AG09309 (cell line): ENCODE data around the gene ERF.
A peak's percentile ranks its signal among the peaks of the same experiment; 100 is the strongest.
"Not testable (repeated sequence)": the region's sequence is repeated elsewhere in the genome, so short reads cannot be mapped to it uniquely, and the experiment has no call there.

Source experiments
- DNase-seq: peaks from one replicate; pipeline ENCODE4 v3.0.0-alpha.2; 2010; ENCODE audit warnings: low read depth
- H3K4me3 ChIP-seq: 2 replicates; pipeline ENCODE4 v1.5.1; 2011; ENCODE audit warnings: mild to moderate bottlenecking, low read depth, low read length, moderate library complexity; ENCODE audit not compliant: control insufficient read depth
- TF ChIP-seq, protein P1 (sequence below): IDR thresholded peaks from 2 replicates; pipeline ENCODE4 v1.5.1; 2011; ENCODE audit warnings: mild to moderate bottlenecking, low read depth, low read length, inconsistent platforms; ENCODE audit not compliant: insufficient read depth, control insufficient read depth; ENCODE audit errors: missing control alignments

The ERF gene

GRCh38 chr19:42268142-42268703 is 13.3 kb upstream of the ERF start:
- H3K4me3 ChIP-seq = peak overlapping the region; percentile 92
- peak; percentile 98 for DNase-seq
- TF ChIP-seq, protein P1, sequence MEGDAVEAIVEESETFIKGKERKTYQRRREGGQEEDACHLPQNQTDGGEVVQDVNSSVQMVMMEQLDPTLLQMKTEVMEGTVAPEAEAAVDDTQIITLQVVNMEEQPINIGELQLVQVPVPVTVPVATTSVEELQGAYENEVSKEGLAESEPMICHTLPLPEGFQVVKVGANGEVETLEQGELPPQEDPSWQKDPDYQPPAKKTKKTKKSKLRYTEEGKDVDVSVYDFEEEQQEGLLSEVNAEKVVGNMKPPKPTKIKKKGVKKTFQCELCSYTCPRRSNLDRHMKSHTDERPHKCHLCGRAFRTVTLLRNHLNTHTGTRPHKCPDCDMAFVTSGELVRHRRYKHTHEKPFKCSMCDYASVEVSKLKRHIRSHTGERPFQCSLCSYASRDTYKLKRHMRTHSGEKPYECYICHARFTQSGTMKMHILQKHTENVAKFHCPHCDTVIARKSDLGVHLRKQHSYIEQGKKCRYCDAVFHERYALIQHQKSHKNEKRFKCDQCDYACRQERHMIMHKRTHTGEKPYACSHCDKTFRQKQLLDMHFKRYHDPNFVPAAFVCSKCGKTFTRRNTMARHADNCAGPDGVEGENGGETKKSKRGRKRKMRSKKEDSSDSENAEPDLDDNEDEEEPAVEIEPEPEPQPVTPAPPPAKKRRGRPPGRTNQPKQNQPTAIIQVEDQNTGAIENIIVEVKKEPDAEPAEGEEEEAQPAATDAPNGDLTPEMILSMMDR = no peak

- peak overlapping the region; percentile 92 for H3K4me3 ChIP-seq
- no peak for DNase-seq
- TF ChIP-seq, protein P1 = no peak
Measured at GRCh38 chr19:42267644-42268141, 12.8 kb upstream of the ERF start.

GRCh38 chr19:42266928-42267603 is 12.1 kb upstream of the ERF start:
- DNase-seq, H3K4me3 ChIP-seq: not testable (repeated sequence)

DNA sequence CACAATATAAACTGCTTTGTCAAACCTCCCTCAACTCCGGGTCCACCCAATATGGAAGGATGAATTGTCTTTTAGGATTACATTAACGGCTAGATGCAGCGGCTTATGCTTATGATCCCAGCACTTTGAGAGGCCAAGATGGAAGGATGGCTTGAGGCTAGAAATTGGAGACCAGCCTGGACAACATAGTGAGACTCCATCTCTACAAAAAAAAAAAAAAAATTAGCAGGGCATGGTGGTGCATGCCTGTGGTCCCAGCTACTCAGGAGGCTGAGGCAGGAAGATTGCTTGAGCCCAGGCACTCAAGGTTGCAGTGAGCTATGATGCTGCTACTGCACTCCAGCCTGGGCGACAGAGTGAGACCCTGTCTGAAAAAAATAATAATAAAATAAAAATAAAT is 11.2 kb upstream of the ERF start:
- not testable (repeated sequence) for H3K4me3 ChIP-seq, DNase-seq

DNA sequence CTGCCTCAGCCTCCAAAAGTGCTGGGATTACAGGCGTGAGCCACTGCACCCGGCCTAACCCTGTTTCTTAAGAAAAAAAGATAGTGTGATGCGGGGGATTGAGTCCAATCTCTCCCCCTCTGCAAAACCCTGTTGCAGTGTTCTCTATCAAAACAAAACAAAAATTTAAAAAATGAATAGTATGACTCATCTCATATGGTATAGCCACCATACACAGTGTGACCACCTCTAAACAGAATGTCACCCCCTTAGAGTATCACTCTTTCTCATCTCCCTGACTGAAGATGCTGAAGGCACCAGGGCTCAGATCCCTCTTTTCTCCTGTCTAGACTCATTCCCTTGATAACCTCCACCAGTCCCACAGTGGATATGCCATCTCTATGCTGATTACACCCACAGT is 6.8 kb upstream of the ERF start:
- DNase-seq = no peak
- no peak overlapping the region for H3K4me3 ChIP-seq
- TF ChIP-seq, protein P1 = no peak

- DNase-seq, H3K4me3 ChIP-seq: not testable (repeated sequence)
Measured at GRCh38 chr19:42257842-42258241, 2.9 kb upstream of the ERF start.

DNA sequence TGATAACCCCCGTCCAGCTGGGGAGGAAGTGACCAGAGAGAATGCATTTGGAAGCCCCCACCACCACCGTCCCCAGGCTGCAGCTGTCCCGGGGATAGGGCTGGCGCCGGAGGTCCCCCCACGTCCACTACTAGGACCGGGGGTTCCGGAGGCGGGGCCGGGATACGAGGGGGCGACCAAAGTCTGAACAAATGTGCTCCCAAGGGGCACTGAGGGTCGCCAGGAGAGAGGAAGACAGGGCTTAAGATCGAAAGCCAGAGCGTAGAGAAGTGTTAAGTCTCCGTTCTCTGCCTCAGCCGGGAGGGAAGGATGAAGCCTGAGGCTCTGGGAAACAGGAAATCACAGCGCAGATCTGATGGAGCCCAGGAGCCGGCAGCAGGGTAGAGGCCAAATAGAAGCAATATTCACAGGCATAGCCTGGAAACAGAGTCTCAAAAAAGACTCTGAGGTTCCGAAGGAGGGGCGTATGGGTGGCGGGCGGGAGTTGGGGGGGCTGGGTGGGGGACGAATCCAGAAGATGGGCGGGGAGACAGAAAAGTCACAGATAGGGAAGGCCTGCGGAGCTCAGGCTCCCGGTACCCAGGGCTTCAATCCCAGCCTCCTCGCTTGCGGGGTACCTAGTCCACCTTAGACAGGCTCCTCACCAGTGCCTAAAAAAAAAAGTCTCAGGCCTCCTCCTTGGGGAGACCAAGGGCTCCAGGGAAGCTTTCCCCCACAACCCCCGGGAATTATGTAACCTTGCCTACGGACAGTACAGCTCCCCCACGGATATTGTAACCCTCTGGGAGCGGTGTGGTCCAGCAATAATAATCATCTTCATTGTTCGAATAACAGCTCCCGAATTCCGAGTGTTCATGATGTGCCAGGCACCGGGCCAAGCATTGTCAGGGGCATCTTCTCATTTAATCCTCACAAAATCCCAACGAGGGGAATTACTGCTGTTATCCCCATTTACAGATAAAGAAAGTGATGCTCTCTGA is 1.1 kb upstream of the ERF start:
- TF ChIP-seq, protein P1 = no peak
- DNase-seq = no peak
- peak overlapping the region; percentile 80 for H3K4me3 ChIP-seq
